COLO829 (cell line): ENCODE data around the gene PLA2G4B.

Experiments used
- DNase-seq: peaks from one replicate; pipeline ENCODE4 v3.0.0; 2012; ENCODE audit warnings: low spot score

Gene PLA2G4B

GRCh38 chr15:41838400-41838897 is at the start of gene PLA2G4B:
Gene PLA2G4B, plus strand, starts transcription at chr15:41838847. Its CDS starts 67 bp downstream, at chr15:41838914.
- no peak for DNase-seq

GRCh38 chr15:41789236-41789635 is 49.4 kb upstream of the PLA2G4B start:
- peak; percentile 77 for DNase-seq

- peak; percentile 40 for DNase-seq
These were observed 49.0 kb upstream of the PLA2G4B start for GRCh38 chr15:41789662-41790061.

GRCh38 chr15:41790169-41790568 is 48.5 kb upstream of the PLA2G4B start:
- no peak for DNase-seq

GRCh38 chr15:41790756-41791546 is 47.7 kb upstream of the PLA2G4B start:
- no peak for DNase-seq

GRCh38 chr15:41791547-41791937 is 47.1 kb upstream of the PLA2G4B start:
- DNase-seq: no peak

GRCh38 chr15:41792000-41792637 is 46.5 kb upstream of the PLA2G4B start:
- no peak for DNase-seq

GRCh38 chr15:41794081-41794480 is 44.6 kb upstream of the PLA2G4B start:
- DNase-seq: no peak

GRCh38 chr15:41795996-41796856 is 42.4 kb upstream of the PLA2G4B start:
- DNase-seq: no peak

GRCh38 chr15:41797201-41797944 is 41.3 kb upstream of the PLA2G4B start:
- no peak for DNase-seq

GRCh38 chr15:41798607-41799487 is 39.8 kb upstream of the PLA2G4B start:
- DNase-seq: no peak

- no peak for DNase-seq
These were observed 39.2 kb upstream of the PLA2G4B start for GRCh38 chr15:41799488-41799805.

- DNase-seq: no peak
These were observed 37.5 kb upstream of the PLA2G4B start for GRCh38 chr15:41801185-41801584.

GRCh38 chr15:41801850-41802455 is 36.7 kb upstream of the PLA2G4B start:
- no peak for DNase-seq

GRCh38 chr15:41804361-41804760 is 34.3 kb upstream of the PLA2G4B start:
- no peak for DNase-seq

GRCh38 chr15:41804916-41805666 is 33.6 kb upstream of the PLA2G4B start:
- DNase-seq: no peak

GRCh38 chr15:41805711-41806110 is 32.9 kb upstream of the PLA2G4B start:
- no peak for DNase-seq

- DNase-seq: no peak
These were observed 32.1 kb upstream of the PLA2G4B start for GRCh38 chr15:41806291-41807181.

GRCh38 chr15:41809121-41809520 is 29.5 kb upstream of the PLA2G4B start:
- DNase-seq: no peak
